NCI-H748 (cell line): ENCODE results near the gene LLPH.

ENCODE experiments used
- DNase-seq: peaks from one replicate; lab custom pipeline; 2025; ENCODE audit not compliant: unreplicated experiment; lab: John Stamatoyannopoulos, UW

LLPH gene

GRCh38 chr12:66143868-66144267 lies 13.3 kb upstream of the LLPH start:
- DNase-seq = no peak

GRCh38 chr12:66142826-66143225 lies 12.3 kb upstream of the LLPH start:
- no peak for DNase-seq

- DNase-seq = no peak
These were observed 10.7 kb upstream of the LLPH start for GRCh38 chr12:66141299-66141698.

- DNase-seq = peak; percentile 3
These were observed 10.2 kb upstream of the LLPH start for GRCh38 chr12:66140731-66141130.

GRCh38 chr12:66139328-66139727 lies 8.8 kb upstream of the LLPH start:
- DNase-seq = no peak

- DNase-seq = no peak
These were observed 7.4 kb upstream of the LLPH start for GRCh38 chr12:66137937-66138336.

- no peak for DNase-seq
These were observed 1.9 kb upstream of the LLPH start for GRCh38 chr12:66132408-66132807.

GRCh38 chr12:66131067-66131688 lies 628 bp upstream of the LLPH start:
- DNase-seq = no peak

GRCh38 chr12:66129934-66130266 lies 650 bp downstream of the LLPH start:
- no peak for DNase-seq

- DNase-seq = no peak
These were observed 2.9 kb downstream of the LLPH start for GRCh38 chr12:66127650-66128049.

- no peak for DNase-seq
These were observed 10.1 kb downstream of the LLPH start for GRCh38 chr12:66120477-66120876.

- DNase-seq = no peak
These were observed 10.7 kb downstream of the LLPH start for GRCh38 chr12:66119870-66120241.

- DNase-seq = no peak
These were observed 11.2 kb downstream of the LLPH start for GRCh38 chr12:66119229-66119869.

GRCh38 chr12:66118240-66118891 lies 12.2 kb downstream of the LLPH start:
- DNase-seq = no peak

- DNase-seq = no peak
These were observed 13.3 kb downstream of the LLPH start for GRCh38 chr12:66117242-66117641.

GRCh38 chr12:66115071-66115600 lies 15.4 kb downstream of the LLPH start:
- DNase-seq = no peak

GRCh38 chr12:66113471-66113870 lies 17.1 kb downstream of the LLPH start:
- DNase-seq = no peak

GRCh38 chr12:66111605-66112004 lies 18.9 kb downstream of the LLPH start:
- no peak for DNase-seq

- no peak for DNase-seq
These were observed 21.5 kb downstream of the LLPH start for GRCh38 chr12:66109056-66109455.

- DNase-seq = no peak
These were observed 22.2 kb downstream of the LLPH start for GRCh38 chr12:66108386-66108785.

- peak; percentile 87 for DNase-seq
These were observed 23.1 kb downstream of the LLPH start for GRCh38 chr12:66107451-66107915.
